Tibial nerve (tissue), 4 donors: ENCODE measurements around the gene IMPDH1. TPM values are rescaled to one million over a fixed set of nuclear protein-coding genes. Genes with fewer than 3 reads are reported as not detected.

Experiments used
- DNase-seq, 2 donors: peaks; one replicate each; pipeline ENCODE4 v3.0.0-alpha.2; 2019; ENCODE audit warnings: low spot score in 2 of 2
- H3K27ac ChIP-seq, 4 donors: fragments of 200-600 bp; sonication (generic) in 3 of 4; one replicate each; pipeline ENCODE4 v1.5.1; 2017 to 2019; ENCODE audit warnings: mild to moderate bottlenecking in 1 of 4
- H3K27me3 ChIP-seq, 2 donors: fragments of 200-600 bp; sonication (generic) in 1 of 2; one replicate each; pipeline versions ENCODE4 v1.5.1 to v1.6.0; 2017 to 2019
- H3K36me3 ChIP-seq, 3 donors: fragments of 200-600 bp; sonication (generic); one replicate each; pipeline ENCODE4 v1.5.1; 2018 to 2019
- H3K4me1 ChIP-seq, 4 donors: fragments of 200-600 bp; sonication (generic) in 3 of 4; one replicate each; pipeline ENCODE4 v1.5.1; 2017 to 2019
- H3K4me3 ChIP-seq, 4 donors: fragments of 200-600 bp; sonication (generic) in 3 of 4; one replicate each; pipeline ENCODE4 v1.5.1; 2017 to 2019; ENCODE audit warnings: mild to moderate bottlenecking in 1 of 4, moderate library complexity in 1 of 4
- H3K9me3 ChIP-seq, 4 donors: fragments of 200-600 bp; sonication (generic) in 3 of 4; one replicate each; pipeline ENCODE4 v1.5.1; 2017 to 2019
- CTCF ChIP-seq, 5 experiments: fragments of 200-600 bp in 3 of 5; fragments of 450-650 bp in 2 of 5; sonication (generic) in 3 of 5; IDR thresholded peaks; one replicate each; pipeline ENCODE4 v1.5.1; 2016 to 2019; ENCODE audit warnings: antibody characterized with exemption in 5 of 5, mild to moderate bottlenecking in 3 of 5, moderate library complexity in 2 of 5
- EP300 ChIP-seq, 2 donors: sonication (generic); formaldehyde crosslinking; IDR thresholded peaks; one replicate each; pipeline ENCODE4 v1.6.1; 2017; ENCODE audit warnings: antibody characterized with exemption in 2 of 2, mild to moderate bottlenecking in 1 of 2
- POLR2A ChIP-seq, 2 donors: fragments of 450-650 bp; IDR thresholded peaks; one replicate each; pipeline ENCODE4 v1.6.1; 2017; ENCODE audit warnings: antibody characterized with exemption in 2 of 2, mild to moderate bottlenecking in 2 of 2, moderate library complexity in 2 of 2
- WGBS, 2 donors: methylation state at CpG; one replicate each; pipeline ENCODE4 v1.1.5; 2018; 5-methylcytosine and 5-hydroxymethylcytosine counted together
- total RNA-seq, 4 donors: library from RNA; depleted of rRNA; stranded (reverse); fragments of >200 nt; gene quantifications; one replicate each; pipeline ENCODE4 v1.1.0, GENCODE V29; 2016

Gene IMPDH1
- total RNA-seq, 4 donors from 2014 or later, result 50.2 to 102 (median 74.0) TPM

- 88 to 93% methylated on average over 2 of the region's 2 CpGs for WGBS, 2 donors
- Histone ChIP-seq H3K4me3 (no peak overlapping the region), H3K27ac (no peak overlapping the region), H3K4me1 (peaks cover 0 to 16% (median 6%) of the 10 kb centered on the region in 4 donors), H3K27me3 (peaks cover 0 to 47% of the 10 kb centered on the region in 2 donors), H3K36me3 (no peaks in the 10 kb centered on the region), H3K9me3 (no peaks in the 10 kb centered on the region)
- no peak for DNase-seq
- TF ChIP-seq CTCF (IDR thresholded peaks at IDR 0.05) (no peak), POLR2A (IDR thresholded peaks at IDR 0.05) (no peak), EP300 (IDR thresholded peaks at IDR 0.05) (no peak)
Measured at GRCh38 chr7:128365432-128365831, 44.4 kb downstream of the IMPDH1 start.

- TF ChIP-seq CTCF (IDR thresholded peaks at IDR 0.05) (no peak), EP300 (IDR thresholded peaks at IDR 0.05) (no peak), POLR2A (IDR thresholded peaks at IDR 0.05) (no peak)
- H3K4me1 ChIP-seq, result peaks cover 0 to 23% (median 7%) of the 10 kb centered on the region in 4 donors
- no peak overlapping the region for H3K27ac ChIP-seq
- 73 to 76% methylated on average over 4 of the region's 4 CpGs for WGBS, 2 donors
- H3K27me3 ChIP-seq, result peaks cover 0 to 54% of the 10 kb centered on the region in 2 donors
- no peak for DNase-seq
- no peaks in the 10 kb centered on the region for H3K9me3 ChIP-seq
- no peak overlapping the region for H3K4me3 ChIP-seq
- H3K36me3 ChIP-seq, result no peaks in the 10 kb centered on the region
Measured at GRCh38 chr7:128364166-128364870, 45.5 kb downstream of the IMPDH1 start.

- TF ChIP-seq EP300 (IDR thresholded peaks at IDR 0.05) (no peak), POLR2A (IDR thresholded peaks at IDR 0.05) (no peak), CTCF (IDR thresholded peaks at IDR 0.05) (no peak)
- whole genome bisulfite sequencing, 2 donors, result 78 to 82% methylated on average over 6 of the region's 6 CpGs
- Histone ChIP-seq H3K4me1 (peaks cover 0 to 23% (median 7%) of the 10 kb centered on the region in 4 donors), H3K27me3 (peaks cover 0 to 50% of the 10 kb centered on the region in 2 donors), H3K9me3 (no peaks in the 10 kb centered on the region), H3K27ac (no peak overlapping the region), H3K36me3 (no peaks in the 10 kb centered on the region), H3K4me3 (no peak overlapping the region)
- DNase-seq, result no peak
Measured at GRCh38 chr7:128363261-128363721, 46.5 kb downstream of the IMPDH1 start.

- DNase-seq, result no peak
Measured at GRCh38 chr7:128362670-128363069, 47.1 kb downstream of the IMPDH1 start.

More at GRCh38 chr7:128362670-128363069, 47.1 kb downstream of the IMPDH1 start:
- TF ChIP-seq CTCF (IDR thresholded peaks at IDR 0.05) (no peak), POLR2A (IDR thresholded peaks at IDR 0.05) (no peak), EP300 (IDR thresholded peaks at IDR 0.05) (no peak)
- peaks cover 0 to 23% (median 7%) of the 10 kb centered on the region in 4 donors for H3K4me1 ChIP-seq
- 75 to 86% methylated on average over 4 of the region's 4 CpGs for WGBS, 2 donors
- peaks cover 0 to 45% of the 10 kb centered on the region in 2 donors for H3K27me3 ChIP-seq
- H3K27ac ChIP-seq, result no peak overlapping the region
- H3K4me3 ChIP-seq, result no peak overlapping the region
- H3K36me3 ChIP-seq, result no peaks in the 10 kb centered on the region
- no peaks in the 10 kb centered on the region for H3K9me3 ChIP-seq
